ENCODE measurements around the gene STUB1. TPM values are rescaled to one million over a fixed set of nuclear protein-coding genes. Genes with fewer than 3 reads are reported as not detected.

STUB1 gene
- total and polyA plus RNA-seq, 10 of the 15 experiments (the other 5 are each of a cell fraction or from before 2014, with no cell fraction given), result 4.2 to 136 (median 67.1) TPM

DNA sequence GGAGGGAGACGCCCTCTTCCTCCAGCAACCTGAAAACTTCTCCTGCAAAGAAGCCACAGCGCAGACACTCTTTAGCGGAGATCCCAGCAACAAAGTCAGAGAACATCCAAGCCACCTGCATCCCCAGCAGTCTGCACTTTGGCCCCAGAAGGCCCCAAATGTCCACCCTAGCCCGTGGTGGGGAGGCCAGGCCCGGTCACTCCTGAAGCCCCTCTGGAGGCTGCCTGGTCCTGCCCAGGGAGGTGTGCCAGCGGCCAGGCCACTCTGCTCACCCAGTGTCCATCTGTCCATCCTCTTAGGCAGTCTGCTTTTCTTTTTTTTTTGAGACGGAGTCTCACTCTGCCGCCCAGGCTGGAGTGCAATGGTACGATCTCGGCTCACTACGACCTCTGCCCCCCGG lies 52.1 kb downstream of the STUB1 start:
- in situ Hi-C loops (cut with MboI) (no loop called here), intact Hi-C loops (cut with micrococcal nuclease; ENCODE audit: unreplicated experiment) (no loop called here)
- CTCF ChIA-PET, result interaction anchor here (0.8 to 1.4 kb wide), 3 partner anchors 11 to 12 kb away, joined by 3 to 4 read pairs (median 4); partner anchors contain the start of gene ANTKMT
- SMC1A ChIA-PET (ENCODE audit: uncharacterized antibody, unreplicated experiment), result interaction anchor here (1.2 kb wide), 1 partner anchor 16 kb away, joined by 3 read pairs; no protein-coding TSS in a partner anchor
- Histone ChIP-seq H3K4me3 (no peak overlapping the region), H3K36me3 (ENCODE audit: control insufficient read depth in 2 of 2, insufficient read depth in 2 of 2, low read length in 1 of 2) (peaks cover 7 to 9% of the 10 kb centered on the region in 2 experiments; a peak in 3 of 4 replicates), H3K9ac (ENCODE audit: control insufficient read depth, insufficient read depth, low read length) (no peak overlapping the region), H3K27ac (ENCODE audit: control insufficient read depth, insufficient read depth) (no peak overlapping the region), H3K9me3 (replicated peaks; ENCODE audit: control insufficient read depth, insufficient read depth, low read length) (no peaks in the 10 kb centered on the region), H2AFZ (ENCODE audit: control insufficient read depth, low read depth, low read length) (no peak overlapping the region), H3K4me1 (ENCODE audit: control insufficient read depth, insufficient read depth, low read length) (peaks cover 31% of the 10 kb centered on the region), H3K79me2 (ENCODE audit: control insufficient read depth, insufficient read depth, low read length) (no peaks in the 10 kb centered on the region; the same call in 1 of the 2 replicates), H3K4me2 (ENCODE audit: control insufficient read depth, insufficient read depth) (no peak overlapping the region), H4K20me1 (ENCODE audit: control insufficient read depth, insufficient read depth) (no peaks in the 10 kb centered on the region), H3K27me3 (replicated peaks in 1 of 2; ENCODE audit: control insufficient read depth in 2 of 2, insufficient read depth in 2 of 2, low read length in 1 of 2) (no peaks in the 10 kb centered on the region)
- FAIRE-seq (no peak), DNase-seq (ENCODE audit: low read depth, low spot score) (no peak), ATAC-seq (no peak)
- TF ChIP-seq RAD21 (IDR thresholded peaks at IDR 0.05; ENCODE audit: insufficient read depth, low read depth, low read length), result no peak
- no peak for TF ChIP-seq ZZZ3 (IDR thresholded peaks at IDR 0.05; ENCODE audit: control insufficient read depth, insufficient read length, low read depth)
- TF ChIP-seq ZNF384 (IDR thresholded peaks at IDR 0.05; ENCODE audit: borderline replicate concordance, low read depth, low read length), result no peak
- TF ChIP-seq BACH1 (IDR thresholded peaks at IDR 0.05; ENCODE audit: borderline replicate concordance), result no peak
- TF ChIP-seq SREBF1 (IDR thresholded peaks at IDR 0.05; ENCODE audit: low read length), result no peak
- TF ChIP-seq MYB (IDR thresholded peaks at IDR 0.05; ENCODE audit: borderline replicate concordance, low read depth, low read length), result no peak
- TF ChIP-seq, protein P1, sequence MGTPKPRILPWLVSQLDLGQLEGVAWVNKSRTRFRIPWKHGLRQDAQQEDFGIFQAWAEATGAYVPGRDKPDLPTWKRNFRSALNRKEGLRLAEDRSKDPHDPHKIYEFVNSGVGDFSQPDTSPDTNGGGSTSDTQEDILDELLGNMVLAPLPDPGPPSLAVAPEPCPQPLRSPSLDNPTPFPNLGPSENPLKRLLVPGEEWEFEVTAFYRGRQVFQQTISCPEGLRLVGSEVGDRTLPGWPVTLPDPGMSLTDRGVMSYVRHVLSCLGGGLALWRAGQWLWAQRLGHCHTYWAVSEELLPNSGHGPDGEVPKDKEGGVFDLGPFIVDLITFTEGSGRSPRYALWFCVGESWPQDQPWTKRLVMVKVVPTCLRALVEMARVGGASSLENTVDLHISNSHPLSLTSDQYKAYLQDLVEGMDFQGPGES (IDR thresholded peaks at IDR 0.05), result no peak
- WGBS (ENCODE audit: insufficient coverage, insufficient replicate concordance, low lambda C conversion rate, missing lambda C conversion rate), result 89% methylated on average over 12 of the region's 12 CpGs
- BruUV-seq (replicated peaks), result no TSS peak
- POLR2A ChIA-PET, result interaction anchor here (0.9 to 1.0 kb wide), 2 partner anchors 12 to 13 kb away, joined by 3 read pairs; no protein-coding TSS in a partner anchor
- RAD21 ChIA-PET (ENCODE audit: unreplicated experiment), result no interaction called here

Other genes with a start within 250 kb of the STUB1 start
Only the 7 nearest of the 23 such genes appear.
- 20.2 and 25.2 TPM in 2 replicates for gene WDR90, start 31.0 kb upstream of the STUB1 start, total RNA-seq (2014; rRNA removed)
- gene WDR90, start 31.0 kb upstream of the STUB1 start, total RNA-seq (2014; rRNA removed; fragmentation: Illumina TruSeq; extraction: Trizol), result 6.9 and 7.4 TPM in 2 replicates
- gene WDR90, start 31.0 kb upstream of the STUB1 start, total RNA-seq (2021), result 55.5 and 65.0 TPM in 2 replicates
- gene WDR90, start 31.0 kb upstream of the STUB1 start, polyA plus RNA-seq (2011; rRNA removed), result 8.4 and 13.0 TPM in 2 replicates
- gene WDR90, start 31.0 kb upstream of the STUB1 start, polyA plus RNA-seq (2014; fragmentation: Illumina TruSeq; extraction: Trizol), result 0.79 and 5.9 TPM in 2 replicates
- 1 to 10 TPM; 2.0 to 5.9 TPM for gene WDR90, start 31.0 kb upstream of the STUB1 start, polyA plus RNA-seq (2014; fragmentation: Nextera tagmentation; extraction: Ambion mirVana)
- gene WDR90, start 31.0 kb upstream of the STUB1 start, polyA plus RNA-seq (2014; rRNA removed), result 56.5 and 67.0 TPM in 2 replicates
- 10 to 100 TPM; 20.4 to 24.8 TPM for gene WDR90, start 31.0 kb upstream of the STUB1 start, polyA plus RNA-seq (2016; fragmentation: Nextera tagmentation; extraction: Ambion mirVana)
- gene RHOT2, start 12.3 kb upstream of the STUB1 start, total RNA-seq (2014; rRNA removed), result 57.3 and 77.8 TPM in 2 replicates
- 20.6 and 23.5 TPM in 2 replicates for gene RHOT2, start 12.3 kb upstream of the STUB1 start, total RNA-seq (2014; rRNA removed; fragmentation: Illumina TruSeq; extraction: Trizol)
- gene RHOT2, start 12.3 kb upstream of the STUB1 start, total RNA-seq (2021), result 149 and 167 TPM in 2 replicates
- gene RHOT2, start 12.3 kb upstream of the STUB1 start, polyA plus RNA-seq (2011; rRNA removed), result 31.1 and 61.9 TPM in 2 replicates
- gene RHOT2, start 12.3 kb upstream of the STUB1 start, polyA plus RNA-seq (2014; fragmentation: Illumina TruSeq; extraction: Trizol), result 9.4 and 44.3 TPM in 2 replicates
- 1 to 10 TPM; 3.7 to 5.6 TPM for gene RHOT2, start 12.3 kb upstream of the STUB1 start, polyA plus RNA-seq (2014; fragmentation: Nextera tagmentation; extraction: Ambion mirVana)
- gene RHOT2, start 12.3 kb upstream of the STUB1 start, polyA plus RNA-seq (2014; rRNA removed), result 174 and 190 TPM in 2 replicates
- gene RHOT2, start 12.3 kb upstream of the STUB1 start, polyA plus RNA-seq (2016; fragmentation: Nextera tagmentation; extraction: Ambion mirVana), result 100 to 1,000 TPM; 124 to 141 TPM
- 0.22 and 0.28 TPM in 2 replicates for gene RHBDL1, start 4.7 kb upstream of the STUB1 start, total RNA-seq (2014; rRNA removed)
- 0.09 TPM in 1 of 2 replicates, not detected in the other for gene RHBDL1, start 4.7 kb upstream of the STUB1 start, total RNA-seq (2014; rRNA removed; fragmentation: Illumina TruSeq; extraction: Trizol)
- 1.0 and 1.3 TPM in 2 replicates for gene RHBDL1, start 4.7 kb upstream of the STUB1 start, total RNA-seq (2021)
- 0.27 and 0.65 TPM in 2 replicates for gene RHBDL1, start 4.7 kb upstream of the STUB1 start, polyA plus RNA-seq (2011; rRNA removed)
- gene RHBDL1, start 4.7 kb upstream of the STUB1 start, polyA plus RNA-seq (2014; fragmentation: Illumina TruSeq; extraction: Trizol), result 0.04 TPM in 1 of 2 replicates, not detected in the other
- gene RHBDL1, start 4.7 kb upstream of the STUB1 start, polyA plus RNA-seq (2014; fragmentation: Nextera tagmentation; extraction: Ambion mirVana), result not detected
- 0.82 and 0.88 TPM in 2 replicates for gene RHBDL1, start 4.7 kb upstream of the STUB1 start, polyA plus RNA-seq (2014; rRNA removed)
- gene RHBDL1, start 4.7 kb upstream of the STUB1 start, polyA plus RNA-seq (2016; fragmentation: Nextera tagmentation; extraction: Ambion mirVana), result not detected
- gene JMJD8, start 3.9 kb downstream of the STUB1 start, total RNA-seq (2014; rRNA removed), result 30.5 and 37.6 TPM in 2 replicates
- gene JMJD8, start 3.9 kb downstream of the STUB1 start, total RNA-seq (2014; rRNA removed; fragmentation: Illumina TruSeq; extraction: Trizol), result 15.6 and 18.5 TPM in 2 replicates
- gene JMJD8, start 3.9 kb downstream of the STUB1 start, total RNA-seq (2021), result 38.2 and 39.1 TPM in 2 replicates
- gene JMJD8, start 3.9 kb downstream of the STUB1 start, polyA plus RNA-seq (2011; rRNA removed), result 8.0 and 23.5 TPM in 2 replicates
- gene JMJD8, start 3.9 kb downstream of the STUB1 start, polyA plus RNA-seq (2014; fragmentation: Illumina TruSeq; extraction: Trizol), result 8.0 and 23.9 TPM in 2 replicates
- gene JMJD8, start 3.9 kb downstream of the STUB1 start, polyA plus RNA-seq (2014; fragmentation: Nextera tagmentation; extraction: Ambion mirVana), result 1 to 10 TPM in 1 of 2 experiments, under 1 TPM in 1; 1.00 to 3.4 TPM
- 46.5 and 47.2 TPM in 2 replicates for gene JMJD8, start 3.9 kb downstream of the STUB1 start, polyA plus RNA-seq (2014; rRNA removed)
- 10 to 100 TPM; 39.1 to 50.4 TPM for gene JMJD8, start 3.9 kb downstream of the STUB1 start, polyA plus RNA-seq (2016; fragmentation: Nextera tagmentation; extraction: Ambion mirVana)
- 3.8 and 4.1 TPM in 2 replicates for gene WDR24, start 10.0 kb downstream of the STUB1 start, total RNA-seq (2014; rRNA removed)
- gene WDR24, start 10.0 kb downstream of the STUB1 start, total RNA-seq (2014; rRNA removed; fragmentation: Illumina TruSeq; extraction: Trizol), result 2.2 TPM in 2 replicates
- gene WDR24, start 10.0 kb downstream of the STUB1 start, total RNA-seq (2021), result 16.5 and 19.7 TPM in 2 replicates
- 1.2 and 3.4 TPM in 2 replicates for gene WDR24, start 10.0 kb downstream of the STUB1 start, polyA plus RNA-seq (2011; rRNA removed)
- 0.82 and 2.6 TPM in 2 replicates for gene WDR24, start 10.0 kb downstream of the STUB1 start, polyA plus RNA-seq (2014; fragmentation: Illumina TruSeq; extraction: Trizol)
- under 1 TPM; 0.06 to 0.22 TPM for gene WDR24, start 10.0 kb downstream of the STUB1 start, polyA plus RNA-seq (2014; fragmentation: Nextera tagmentation; extraction: Ambion mirVana)
- 9.4 and 12.9 TPM in 2 replicates for gene WDR24, start 10.0 kb downstream of the STUB1 start, polyA plus RNA-seq (2014; rRNA removed)
- 10 to 100 TPM; 18.8 to 20.4 TPM for gene WDR24, start 10.0 kb downstream of the STUB1 start, polyA plus RNA-seq (2016; fragmentation: Nextera tagmentation; extraction: Ambion mirVana)
- gene FBXL16, start 25.4 kb downstream of the STUB1 start, total RNA-seq (2014; rRNA removed), result 0.23 and 0.44 TPM in 2 replicates
- 0.13 and 0.14 TPM in 2 replicates for gene FBXL16, start 25.4 kb downstream of the STUB1 start, total RNA-seq (2014; rRNA removed; fragmentation: Illumina TruSeq; extraction: Trizol)
- gene FBXL16, start 25.4 kb downstream of the STUB1 start, total RNA-seq (2021), result 1.4 and 2.3 TPM in 2 replicates
- gene FBXL16, start 25.4 kb downstream of the STUB1 start, polyA plus RNA-seq (2011; rRNA removed), result 0.42 and 0.53 TPM in 2 replicates
- gene FBXL16, start 25.4 kb downstream of the STUB1 start, polyA plus RNA-seq (2014; fragmentation: Illumina TruSeq; extraction: Trizol), result 0.08 and 0.25 TPM in 2 replicates
- gene FBXL16, start 25.4 kb downstream of the STUB1 start, polyA plus RNA-seq (2014; fragmentation: Nextera tagmentation; extraction: Ambion mirVana), result under 1 TPM; 0.13 to 0.19 TPM
- gene FBXL16, start 25.4 kb downstream of the STUB1 start, polyA plus RNA-seq (2014; rRNA removed), result 0.86 and 1.2 TPM in 2 replicates
- gene FBXL16, start 25.4 kb downstream of the STUB1 start, polyA plus RNA-seq (2016; fragmentation: Nextera tagmentation; extraction: Ambion mirVana), result under 1 TPM; 0.13 to 0.54 TPM
- gene METRN, start 34.7 kb downstream of the STUB1 start, total RNA-seq (2014; rRNA removed), result 12.8 and 14.3 TPM in 2 replicates
- gene METRN, start 34.7 kb downstream of the STUB1 start, total RNA-seq (2014; rRNA removed; fragmentation: Illumina TruSeq; extraction: Trizol), result 0.72 and 1.2 TPM in 2 replicates
- gene METRN, start 34.7 kb downstream of the STUB1 start, total RNA-seq (2021), result 6.2 and 8.9 TPM in 2 replicates
- gene METRN, start 34.7 kb downstream of the STUB1 start, polyA plus RNA-seq (2011; rRNA removed), result 1.3 and 5.9 TPM in 2 replicates
- 0.05 and 0.15 TPM in 2 replicates for gene METRN, start 34.7 kb downstream of the STUB1 start, polyA plus RNA-seq (2014; fragmentation: Illumina TruSeq; extraction: Trizol)
- under 1 TPM in 1 of 2 experiments, not detected in 1; 0.11 TPM for gene METRN, start 34.7 kb downstream of the STUB1 start, polyA plus RNA-seq (2014; fragmentation: Nextera tagmentation; extraction: Ambion mirVana)
- gene METRN, start 34.7 kb downstream of the STUB1 start, polyA plus RNA-seq (2014; rRNA removed), result 9.4 and 11.0 TPM in 2 replicates
- gene METRN, start 34.7 kb downstream of the STUB1 start, polyA plus RNA-seq (2016; fragmentation: Nextera tagmentation; extraction: Ambion mirVana), result 1 to 10 TPM in 1 of 2 experiments, under 1 TPM in 1; 0.53 to 1.1 TPM